Measurements from ENCODE around the gene MGAT3. TPM values are rescaled to one million over a fixed set of nuclear protein-coding genes. Genes with fewer than 3 reads are reported as not detected.

MGAT3 gene
- total RNA-seq, 4 donors from 2014 or later, result 0.08 to 1.3 (median 0.62) TPM

- H3K4me3 ChIP-seq, result peak overlapping the region; percentile 15 to 37 (median 34)
- no peak for DNase-seq
- WGBS, 2 donors, result 32 to 39% methylated on average over 12 to 14 of the region's 16 CpGs
Observed at GRCh38 chr22:39437791-39438704, 18.8 kb upstream of the MGAT3 start.

GRCh38 chr22:39439170-39439569 is 17.6 kb upstream of the MGAT3 start:
- no peak overlapping the region for H3K4me3 ChIP-seq
- TF ChIP-seq POLR2A (IDR thresholded peaks at IDR 0.05), result no peak
- no peak for TF ChIP-seq CTCF (IDR thresholded peaks at IDR 0.05)
- H3K36me3 ChIP-seq, result peaks cover 0 to 7% (median 0%) of the 10 kb centered on the region in 3 donors
- WGBS, 2 donors, result 39 to 50% methylated on average over 8 of the region's 8 CpGs
- DNase-seq, result no peak
- intact Hi-C loops (cut with DNase I), result no loop called here
- H3K4me1 ChIP-seq, result peaks cover 5 to 37% (median 7%) of the 10 kb centered on the region in 3 donors
- H3K27ac ChIP-seq, result peak overlapping the region in 3 of 4 donors; percentile 43 to 55 (median 55)
- H3K27me3 ChIP-seq, result peaks cover 0 to 17% (median 0%) of the 10 kb centered on the region in 4 donors
- H3K9me3 ChIP-seq, result no peaks in the 10 kb centered on the region

More at GRCh38 chr22:39437791-39438704, 18.8 kb upstream of the MGAT3 start:
- Histone ChIP-seq H3K9me3 (no peaks in the 10 kb centered on the region), H3K4me1 (peaks cover 5 to 34% (median 7%) of the 10 kb centered on the region in 3 donors), H3K27me3 (peaks cover 0 to 17% (median 0%) of the 10 kb centered on the region in 4 donors), H3K27ac (peak overlapping the region in 2 of 4 donors; percentile 1 to 59), H3K36me3 (peaks cover 0 to 18% (median under 1%) of the 10 kb centered on the region in 3 donors)
- no peak for TF ChIP-seq CTCF (IDR thresholded peaks at IDR 0.05)
- intact Hi-C loops (cut with DNase I), result no loop called here

- no peaks in the 10 kb centered on the region for H3K36me3 ChIP-seq
- no peak overlapping the region for H3K4me3 ChIP-seq
- no peaks in the 10 kb centered on the region for H3K9me3 ChIP-seq
- intact Hi-C loops (cut with DNase I), result no loop called here
- no peak overlapping the region for H3K27ac ChIP-seq
- H3K27me3 ChIP-seq, result peaks cover 0 to 17% (median 0%) of the 10 kb centered on the region in 4 donors
- TF ChIP-seq POLR2A (IDR thresholded peaks at IDR 0.05) (no peak), CTCF (IDR thresholded peaks at IDR 0.05) (no peak)
- no peak for DNase-seq
- 78 to 91% methylated on average over 6 of the region's 6 CpGs for WGBS, 2 donors
- peaks cover 18 to 57% (median 19%) of the 10 kb centered on the region in 3 donors for H3K4me1 ChIP-seq
Observed at GRCh38 chr22:39443398-39443797, 13.4 kb upstream of the MGAT3 start.

- Histone ChIP-seq H3K9me3 (no peaks in the 10 kb centered on the region), H3K4me1 (peaks cover 19 to 57% (median 26%) of the 10 kb centered on the region in 3 donors), H3K36me3 (no peaks in the 10 kb centered on the region), H3K4me3 (no peak overlapping the region), H3K27me3 (peaks cover 0 to 17% (median 0%) of the 10 kb centered on the region in 4 donors), H3K27ac (no peak overlapping the region)
- intact Hi-C loops (cut with DNase I), result no loop called here
- TF ChIP-seq CTCF (IDR thresholded peaks at IDR 0.05) (no peak), POLR2A (IDR thresholded peaks at IDR 0.05) (no peak)
- no peak for DNase-seq
- WGBS, 2 donors, result 63 to 68% methylated on average over 7 of the region's 7 CpGs
Observed at GRCh38 chr22:39444247-39444800, 12.5 kb upstream of the MGAT3 start.
